ENCODE results near the gene PHLDB3.

Gene PHLDB3

DNA sequence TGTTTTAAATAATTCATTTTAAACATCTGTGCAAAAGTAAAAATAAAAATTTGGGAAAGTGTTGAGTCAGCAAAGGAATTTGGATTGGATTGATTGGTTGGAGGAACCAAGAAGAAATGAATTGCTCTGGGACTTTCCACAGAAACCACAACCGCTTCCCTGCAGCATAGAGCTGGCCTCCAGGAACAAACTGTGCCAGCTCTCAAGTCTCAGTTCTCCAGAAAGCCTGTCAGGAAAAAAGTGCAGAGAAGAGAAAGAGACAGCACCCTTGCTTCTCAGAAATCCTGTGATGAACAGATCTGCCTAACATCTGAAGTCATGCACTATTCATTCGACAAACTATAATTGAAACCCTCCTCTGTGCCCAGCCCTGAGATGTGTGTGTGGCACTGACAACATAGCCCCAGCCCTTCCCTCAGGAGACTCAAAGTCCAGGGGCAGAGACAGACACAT lies 54.0 kb downstream of the PHLDB3 start:
- Histone ChIP-seq H3K27ac (ENCODE audit: low read depth, low read length) (no peak overlapping the region), H3F3A (ENCODE audit: control insufficient read depth, insufficient read depth) (no peaks in the 10 kb centered on the region), H3K27me3 (ENCODE audit: control insufficient read depth, low read length) (no peaks in the 10 kb centered on the region), H4K20me1 (ENCODE audit: control insufficient read depth, insufficient read depth, low read depth, low read length) (no peaks in the 10 kb centered on the region), H3K79me2 (ENCODE audit: control insufficient read depth, low read length) (no peaks in the 10 kb centered on the region), H3K9me2 (replicated peaks; ENCODE audit: control insufficient read depth, low read length) (no peaks in the 10 kb centered on the region), H3K4me1 (ENCODE audit: control insufficient read depth, low read length) (no peaks in the 10 kb centered on the region), H3K36me3 (ENCODE audit: control insufficient read depth, low read length) (no peaks in the 10 kb centered on the region), H3K4me3 (ENCODE audit: low read length) (no peak overlapping the region), H3K4me2 (ENCODE audit: low read length) (no peak overlapping the region), H3K9me3 (ENCODE audit: control insufficient read depth, insufficient read depth, low read length) (no peaks in the 10 kb centered on the region)
- TF ChIP-seq, protein P1, sequence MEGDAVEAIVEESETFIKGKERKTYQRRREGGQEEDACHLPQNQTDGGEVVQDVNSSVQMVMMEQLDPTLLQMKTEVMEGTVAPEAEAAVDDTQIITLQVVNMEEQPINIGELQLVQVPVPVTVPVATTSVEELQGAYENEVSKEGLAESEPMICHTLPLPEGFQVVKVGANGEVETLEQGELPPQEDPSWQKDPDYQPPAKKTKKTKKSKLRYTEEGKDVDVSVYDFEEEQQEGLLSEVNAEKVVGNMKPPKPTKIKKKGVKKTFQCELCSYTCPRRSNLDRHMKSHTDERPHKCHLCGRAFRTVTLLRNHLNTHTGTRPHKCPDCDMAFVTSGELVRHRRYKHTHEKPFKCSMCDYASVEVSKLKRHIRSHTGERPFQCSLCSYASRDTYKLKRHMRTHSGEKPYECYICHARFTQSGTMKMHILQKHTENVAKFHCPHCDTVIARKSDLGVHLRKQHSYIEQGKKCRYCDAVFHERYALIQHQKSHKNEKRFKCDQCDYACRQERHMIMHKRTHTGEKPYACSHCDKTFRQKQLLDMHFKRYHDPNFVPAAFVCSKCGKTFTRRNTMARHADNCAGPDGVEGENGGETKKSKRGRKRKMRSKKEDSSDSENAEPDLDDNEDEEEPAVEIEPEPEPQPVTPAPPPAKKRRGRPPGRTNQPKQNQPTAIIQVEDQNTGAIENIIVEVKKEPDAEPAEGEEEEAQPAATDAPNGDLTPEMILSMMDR (IDR thresholded peaks at IDR 0.05; ENCODE audit: low read depth, low read length, poor library complexity, severe bottlenecking) = no peak
- TF ChIP-seq EZH2phosphoT487 (IDR thresholded peaks at IDR 0.05; ENCODE audit: borderline replicate concordance, low read length) = no peak

DNA sequence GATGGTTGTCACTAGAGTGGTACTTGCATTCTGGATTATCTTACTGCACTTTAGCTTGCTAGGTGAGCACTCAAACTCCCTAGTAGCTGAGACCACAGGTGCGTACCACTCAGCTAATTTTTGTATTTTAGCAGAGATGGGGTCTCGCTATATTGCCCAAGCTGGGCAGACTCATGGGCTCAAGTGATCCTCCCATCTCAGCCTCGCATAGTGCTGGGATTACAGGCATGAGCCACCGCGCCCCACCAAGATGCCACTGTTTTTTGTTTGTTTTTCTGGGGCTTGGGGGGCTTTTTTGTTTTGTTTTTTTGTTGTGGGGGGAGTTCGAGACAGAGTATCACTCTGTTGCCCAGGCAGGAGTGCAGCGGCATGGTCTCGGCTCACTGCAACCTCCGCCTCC lies 56.9 kb downstream of the PHLDB3 start:
- Histone ChIP-seq H3F3A (ENCODE audit: control insufficient read depth, insufficient read depth) (no peaks in the 10 kb centered on the region), H3K79me2 (ENCODE audit: control insufficient read depth, low read length) (no peaks in the 10 kb centered on the region), H4K20me1 (ENCODE audit: control insufficient read depth, insufficient read depth, low read depth, low read length) (no peaks in the 10 kb centered on the region), H3K4me1 (ENCODE audit: control insufficient read depth, low read length) (0 out of 2 replicates have a peak, but pooled peaks cover 2% of the 10 kb centered on the region), H3K4me3 (ENCODE audit: low read length) (no peak overlapping the region), H3K27ac (ENCODE audit: low read depth, low read length) (no peak overlapping the region), H3K9me3 (ENCODE audit: control insufficient read depth, insufficient read depth, low read length) (no peaks in the 10 kb centered on the region), H3K36me3 (ENCODE audit: control insufficient read depth, low read length) (no peaks in the 10 kb centered on the region), H3K27me3 (ENCODE audit: control insufficient read depth, low read length) (no peaks in the 10 kb centered on the region), H3K4me2 (ENCODE audit: low read length) (no peak overlapping the region), H3K9me2 (replicated peaks; ENCODE audit: control insufficient read depth, low read length) (no peaks in the 10 kb centered on the region)
- no peak for TF ChIP-seq EZH2phosphoT487 (IDR thresholded peaks at IDR 0.05; ENCODE audit: borderline replicate concordance, low read length)
- TF ChIP-seq, protein P1 (IDR thresholded peaks at IDR 0.05; ENCODE audit: low read depth, low read length, poor library complexity, severe bottlenecking) = no peak

DNA sequence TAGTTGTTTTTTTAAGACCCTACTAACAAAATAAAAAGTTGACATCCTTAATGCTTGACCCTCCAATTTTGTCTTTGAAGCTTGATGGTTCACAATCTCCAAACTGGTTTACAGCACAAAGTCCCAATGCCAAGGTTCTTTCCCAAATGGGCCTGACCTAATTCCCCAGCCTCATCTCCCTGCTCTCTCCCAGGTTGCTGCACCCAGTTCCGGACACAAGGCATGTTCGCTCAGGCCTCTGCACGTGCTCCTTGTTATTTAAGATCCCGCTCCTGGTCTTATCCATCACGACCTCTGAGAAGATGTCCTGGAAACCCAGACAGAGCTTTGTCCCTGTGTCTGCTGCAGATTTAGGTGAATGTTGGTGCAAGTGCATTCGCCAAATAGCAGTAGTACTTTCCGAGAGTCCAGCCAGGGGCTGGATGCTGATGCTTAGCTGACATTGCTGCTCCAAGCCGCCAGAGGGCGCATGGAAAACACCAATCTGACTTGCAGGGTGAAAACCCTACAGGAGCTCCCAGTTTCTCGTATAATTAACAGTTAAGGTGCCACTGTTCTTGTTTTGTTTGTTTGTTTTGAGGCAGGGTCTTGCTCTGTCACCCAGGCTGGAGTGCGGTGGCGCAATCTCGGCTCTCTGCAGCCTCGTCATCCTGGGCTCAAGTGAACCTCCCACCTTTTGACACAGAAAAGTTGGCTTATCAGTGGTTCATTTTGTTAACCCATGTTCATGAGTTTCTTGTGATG lies 57.6 kb downstream of the PHLDB3 start:
- Histone ChIP-seq H3F3A (ENCODE audit: control insufficient read depth, insufficient read depth) (no peaks in the 10 kb centered on the region), H3K36me3 (ENCODE audit: control insufficient read depth, low read length) (no peaks in the 10 kb centered on the region), H4K20me1 (ENCODE audit: control insufficient read depth, insufficient read depth, low read depth, low read length) (no peaks in the 10 kb centered on the region), H3K9me2 (replicated peaks; ENCODE audit: control insufficient read depth, low read length) (no peaks in the 10 kb centered on the region), H3K4me2 (ENCODE audit: low read length) (no peak overlapping the region), H3K4me3 (ENCODE audit: low read length) (no peak overlapping the region), H3K27me3 (ENCODE audit: control insufficient read depth, low read length) (no peaks in the 10 kb centered on the region), H3K9me3 (ENCODE audit: control insufficient read depth, insufficient read depth, low read length) (no peaks in the 10 kb centered on the region), H3K27ac (ENCODE audit: low read depth, low read length) (no peak overlapping the region), H3K79me2 (ENCODE audit: control insufficient read depth, low read length) (no peaks in the 10 kb centered on the region), H3K4me1 (ENCODE audit: control insufficient read depth, low read length) (0 out of 2 replicates have a peak, but pooled peaks cover 2% of the 10 kb centered on the region)
- TF ChIP-seq EZH2phosphoT487 (IDR thresholded peaks at IDR 0.05; ENCODE audit: borderline replicate concordance, low read length) = no peak
- TF ChIP-seq, protein P1 (IDR thresholded peaks at IDR 0.05; ENCODE audit: low read depth, low read length, poor library complexity, severe bottlenecking) = peak; percentile 93

Data from DOHH2 (cell line).